Neuron (in vitro differentiated cells): ENCODE measurements around the gene IFRD1.

Source experiments
- H2AFZ ChIP-seq: one replicate; pipeline ENCODE4 v1.6.1; 2013; ENCODE audit warnings: low read depth, mild to moderate bottlenecking, inconsistent platforms, low read length, moderate library complexity
- H3K27me3 ChIP-seq: one replicate; pipeline ENCODE4 v1.6.1; 2013; ENCODE audit warnings: low read length; ENCODE audit not compliant: insufficient read depth
- H3K36me3 ChIP-seq: one replicate; pipeline ENCODE4 v1.6.1; 2013; ENCODE audit warnings: low read length; ENCODE audit not compliant: insufficient read depth
- H3K4me1 ChIP-seq: one replicate; pipeline ENCODE4 v1.6.1; 2013; ENCODE audit warnings: low read length; ENCODE audit not compliant: insufficient read depth
- H3K4me3 ChIP-seq: 2 replicates; pipeline ENCODE4 v1.5.1; 2013; ENCODE audit warnings: mild to moderate bottlenecking, low read length, moderate library complexity
- H3K9me3 ChIP-seq: one replicate; pipeline ENCODE4 v1.6.1; 2013; ENCODE audit warnings: low read length

Gene IFRD1

DNA sequence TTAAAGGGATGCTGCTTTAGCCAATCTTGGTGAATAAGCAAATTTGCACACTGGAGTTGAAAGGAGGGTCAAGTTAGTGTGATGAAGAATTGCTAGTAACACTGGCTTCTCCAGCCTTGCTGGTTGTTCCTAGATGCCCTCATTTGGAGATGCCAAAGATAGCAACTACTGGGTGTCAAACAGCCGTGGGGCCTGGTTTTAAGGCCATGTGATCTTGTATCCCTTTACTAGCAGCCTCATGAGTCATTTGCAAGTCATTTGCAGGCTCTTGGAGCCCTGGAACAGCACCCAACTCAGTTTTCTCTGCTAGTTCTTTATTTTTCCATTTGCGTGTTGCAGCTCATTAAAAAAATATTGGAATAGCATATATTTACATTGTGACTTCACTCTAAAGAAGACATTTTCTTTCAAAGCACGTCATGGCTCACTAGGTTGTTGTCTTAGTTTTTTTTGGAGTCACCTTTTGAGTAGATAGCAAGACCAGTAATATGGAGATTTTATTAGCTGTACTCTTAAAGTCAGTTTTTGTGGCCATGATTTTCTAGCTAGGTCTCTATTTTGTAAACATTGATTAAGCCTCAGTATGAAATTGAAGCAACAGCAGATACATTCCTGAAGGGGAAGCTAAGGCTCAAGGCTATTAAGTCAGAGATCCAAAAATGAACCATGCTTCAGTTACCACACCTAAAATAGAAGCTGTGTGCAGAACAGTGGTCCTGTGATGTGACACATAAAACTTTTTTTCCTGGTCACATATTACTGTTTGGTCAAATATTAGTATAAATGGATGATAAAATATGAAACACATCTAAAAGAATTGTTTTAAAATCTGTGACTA lies 31.8 kb downstream of the IFRD1 start:
- Histone ChIP-seq H3K4me1 (no peaks in the 10 kb centered on the region), H3K4me3 (no peak overlapping the region), H3K36me3 (peaks cover 9% of the 10 kb centered on the region), H2AFZ (no peak overlapping the region), H3K9me3 (no peaks in the 10 kb centered on the region), H3K27me3 (no peaks in the 10 kb centered on the region)

DNA sequence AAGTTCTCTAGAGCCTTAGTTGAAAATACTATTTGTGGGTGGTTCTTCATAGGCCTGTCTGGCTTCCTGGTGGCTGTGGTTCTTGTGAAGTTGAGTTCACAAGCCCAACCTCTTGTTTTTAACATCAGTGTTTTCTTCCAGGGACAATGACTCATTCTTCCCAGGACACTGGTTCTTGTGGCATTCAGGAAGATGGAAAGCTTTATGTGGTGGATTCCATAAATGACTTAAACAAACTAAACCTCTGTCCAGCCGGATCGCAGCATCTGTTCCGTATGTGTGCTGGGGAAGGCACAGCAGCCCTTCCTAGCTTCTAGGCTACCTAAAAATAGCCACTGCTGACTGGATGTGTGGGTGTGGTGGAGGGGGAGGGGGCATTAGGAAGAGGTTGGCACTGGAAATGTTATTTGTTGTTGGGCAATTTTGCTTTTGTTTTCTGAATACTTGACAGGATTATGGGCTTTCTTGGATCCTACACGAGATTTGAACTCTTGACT lies 34.5 kb downstream of the IFRD1 start:
- Histone ChIP-seq H3K36me3 (no peaks in the 10 kb centered on the region), H3K27me3 (no peaks in the 10 kb centered on the region), H3K4me3 (no peak overlapping the region), H3K4me1 (no peaks in the 10 kb centered on the region), H2AFZ (no peak overlapping the region), H3K9me3 (no peaks in the 10 kb centered on the region)

- Histone ChIP-seq H3K27me3 (no peaks in the 10 kb centered on the region), H3K4me1 (no peaks in the 10 kb centered on the region), H2AFZ (no peak overlapping the region), H3K36me3 (no peaks in the 10 kb centered on the region), H3K9me3 (no peaks in the 10 kb centered on the region), H3K4me3 (no peak overlapping the region)
Measured at GRCh38 chr7:112485766-112486165, 35.5 kb downstream of the IFRD1 start.

DNA sequence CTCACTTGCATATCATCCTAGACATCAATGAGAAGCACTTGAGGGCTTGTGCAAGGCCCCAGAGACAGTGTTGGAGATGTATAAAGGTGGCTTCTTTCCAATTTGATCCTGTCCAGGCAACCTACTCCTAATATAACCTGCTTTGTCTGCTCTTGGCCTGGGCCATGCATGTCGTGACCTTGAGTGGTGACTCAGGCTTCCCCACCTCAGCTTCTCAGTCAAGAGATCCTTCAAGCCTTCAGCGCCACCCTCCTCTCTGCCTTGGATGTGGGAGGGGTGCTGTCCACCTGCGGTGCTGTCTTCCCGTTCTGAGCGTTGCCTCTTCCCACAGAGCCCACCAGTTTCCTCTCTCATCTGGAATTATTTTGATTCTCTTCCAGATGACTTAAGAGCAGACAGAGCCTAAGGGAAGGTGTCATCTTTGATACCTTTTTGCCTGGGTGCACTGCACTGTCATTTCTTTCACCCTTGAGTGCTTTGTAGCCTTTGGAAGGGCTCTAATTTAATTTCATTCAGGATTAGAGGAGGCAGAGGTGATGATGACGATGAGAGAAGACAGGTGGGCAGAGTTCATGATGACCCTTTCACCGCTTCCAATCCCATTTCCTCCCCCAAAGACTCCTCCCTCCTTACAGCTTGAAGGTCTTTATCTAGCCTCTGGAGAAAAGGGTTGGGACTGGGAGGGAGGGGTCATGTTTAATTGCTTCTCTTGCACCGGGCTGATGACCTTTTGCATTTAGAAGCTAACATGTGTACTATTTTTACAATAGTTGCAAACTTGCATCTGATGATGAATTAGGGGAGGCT lies 37.4 kb downstream of the IFRD1 start:
- no peak overlapping the region for H2AFZ ChIP-seq
- no peaks in the 10 kb centered on the region for H3K4me1 ChIP-seq
- H3K36me3 ChIP-seq: no peaks in the 10 kb centered on the region
- H3K27me3 ChIP-seq: no peaks in the 10 kb centered on the region
- H3K4me3 ChIP-seq: no peak overlapping the region
- no peaks in the 10 kb centered on the region for H3K9me3 ChIP-seq

DNA sequence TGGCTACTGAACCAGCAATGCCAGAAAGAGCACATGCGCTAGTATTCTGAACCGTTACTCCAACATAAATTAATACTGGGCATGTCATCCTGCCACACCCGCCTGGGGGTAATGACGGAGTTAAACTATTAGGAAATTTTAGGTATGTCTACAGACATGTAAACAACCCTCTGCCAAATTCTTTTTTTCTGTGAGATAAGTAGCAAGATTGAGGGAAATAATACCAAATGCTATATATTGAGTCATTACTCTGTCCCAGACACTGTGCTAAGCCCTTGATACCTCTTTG lies 37.9 kb downstream of the IFRD1 start:
- Histone ChIP-seq H3K27me3 (no peaks in the 10 kb centered on the region), H3K4me1 (no peaks in the 10 kb centered on the region), H3K9me3 (no peaks in the 10 kb centered on the region), H2AFZ (no peak overlapping the region), H3K36me3 (no peaks in the 10 kb centered on the region), H3K4me3 (no peak overlapping the region)

DNA sequence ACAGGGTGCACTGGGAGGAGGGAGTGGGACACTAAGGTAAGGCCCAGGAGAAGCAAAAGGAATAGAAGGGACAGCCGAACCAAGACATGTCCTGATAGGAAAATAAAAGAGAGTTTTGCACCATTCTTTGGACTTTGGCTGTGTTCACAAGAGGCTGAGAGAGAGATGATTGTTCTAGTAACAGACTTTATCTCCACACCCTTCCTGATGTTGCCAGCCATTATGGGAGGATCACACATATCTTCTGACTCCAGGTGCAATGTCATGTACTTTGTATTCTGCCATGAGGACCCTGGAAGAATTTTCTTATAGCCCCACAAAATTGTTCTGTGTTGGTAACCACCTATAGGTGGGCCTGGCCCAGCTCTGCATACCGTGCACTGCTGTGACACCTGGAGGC lies 41.9 kb downstream of the IFRD1 start:
- Histone ChIP-seq H3K9me3 (no peaks in the 10 kb centered on the region), H3K4me3 (no peak overlapping the region), H3K27me3 (no peaks in the 10 kb centered on the region)

GRCh38 chr7:112494656-112495055 lies 44.4 kb downstream of the IFRD1 start:
- no peak overlapping the region for H3K4me3 ChIP-seq
- H3K9me3 ChIP-seq: no peaks in the 10 kb centered on the region
- H3K27me3 ChIP-seq: no peaks in the 10 kb centered on the region
- no peaks in the 10 kb centered on the region for H3K36me3 ChIP-seq
- H2AFZ ChIP-seq: no peak overlapping the region
- H3K4me1 ChIP-seq: no peaks in the 10 kb centered on the region

More for the DNA sequence above, 41.9 kb downstream of the IFRD1 start:
- no peaks in the 10 kb centered on the region for H3K36me3 ChIP-seq
- H3K4me1 ChIP-seq: no peaks in the 10 kb centered on the region
- no peak overlapping the region for H2AFZ ChIP-seq

- Histone ChIP-seq H3K9me3 (no peaks in the 10 kb centered on the region), H3K4me3 (no peak overlapping the region), H3K4me1 (no peaks in the 10 kb centered on the region), H2AFZ (no peak overlapping the region), H3K36me3 (no peaks in the 10 kb centered on the region), H3K27me3 (no peaks in the 10 kb centered on the region)
Measured at GRCh38 chr7:112495156-112495788, 45.0 kb downstream of the IFRD1 start.

DNA sequence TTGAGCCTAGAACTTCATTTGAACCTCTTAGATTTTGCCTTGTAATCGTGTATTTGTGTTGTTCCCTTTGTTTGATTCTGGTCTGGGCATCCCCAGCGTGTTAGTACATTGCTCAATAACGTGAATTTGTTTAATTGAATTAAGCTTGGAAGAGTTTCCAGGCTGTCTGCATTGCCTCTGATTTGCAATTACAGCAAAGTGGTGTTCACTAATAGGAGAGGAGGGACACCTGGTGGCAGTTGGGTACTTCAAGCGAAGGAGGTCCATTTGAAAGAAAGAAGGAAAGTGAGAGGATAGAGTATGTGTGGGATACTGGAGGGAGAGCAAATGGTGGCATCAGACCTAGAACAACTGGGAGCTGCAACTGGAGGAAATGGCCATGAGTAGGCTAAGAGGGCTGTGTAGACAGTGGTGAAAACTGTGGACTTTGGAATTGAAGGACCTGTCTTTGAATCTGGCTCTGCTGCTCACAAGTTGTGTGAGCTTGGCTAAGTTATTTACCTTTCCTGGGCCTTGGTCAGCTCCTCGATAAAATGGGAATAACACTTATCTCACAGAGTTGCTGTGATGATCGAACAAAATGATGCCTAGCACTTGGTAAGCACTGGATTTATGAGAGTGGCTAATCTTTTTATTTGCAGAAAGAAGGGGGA lies 45.7 kb downstream of the IFRD1 start:
- no peaks in the 10 kb centered on the region for H3K4me1 ChIP-seq
- H3K4me3 ChIP-seq: no peak overlapping the region
- H3K27me3 ChIP-seq: no peaks in the 10 kb centered on the region
- no peak overlapping the region for H2AFZ ChIP-seq
- no peaks in the 10 kb centered on the region for H3K36me3 ChIP-seq
- no peaks in the 10 kb centered on the region for H3K9me3 ChIP-seq

DNA sequence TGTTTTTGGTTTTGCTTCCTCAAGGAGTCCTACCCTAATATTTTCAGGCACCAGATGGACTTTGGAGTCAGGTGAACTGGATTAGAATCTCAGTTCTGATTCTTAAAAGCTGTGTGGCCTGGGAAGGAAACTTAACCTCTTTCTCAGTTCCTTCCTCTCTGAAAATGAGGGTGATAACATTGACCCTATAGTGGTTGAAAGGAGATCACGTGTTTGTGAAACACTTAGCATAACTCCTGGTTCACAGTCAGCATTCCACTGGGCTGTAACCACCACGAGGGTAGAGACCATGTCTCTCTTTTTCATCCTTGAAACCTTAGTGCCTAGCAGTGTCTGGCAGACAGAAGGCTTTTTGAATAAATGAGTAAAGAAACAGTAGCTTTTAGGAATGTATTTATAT lies 47.2 kb downstream of the IFRD1 start:
- H2AFZ ChIP-seq: no peak overlapping the region
- H3K27me3 ChIP-seq: no peaks in the 10 kb centered on the region
- no peaks in the 10 kb centered on the region for H3K36me3 ChIP-seq
- H3K9me3 ChIP-seq: no peaks in the 10 kb centered on the region
- H3K4me3 ChIP-seq: no peak overlapping the region
- H3K4me1 ChIP-seq: peaks cover 9% of the 10 kb centered on the region

- Histone ChIP-seq H3K9me3 (no peaks in the 10 kb centered on the region), H3K27me3 (no peaks in the 10 kb centered on the region), H3K4me1 (peaks cover 9% of the 10 kb centered on the region), H2AFZ (no peak overlapping the region), H3K4me3 (no peak overlapping the region), H3K36me3 (no peaks in the 10 kb centered on the region)
Measured at GRCh38 chr7:112500619-112501018, 50.4 kb downstream of the IFRD1 start.

- H3K4me3 ChIP-seq: no peak overlapping the region
- no peaks in the 10 kb centered on the region for H3K36me3 ChIP-seq
- H3K9me3 ChIP-seq: no peaks in the 10 kb centered on the region
- no peaks in the 10 kb centered on the region for H3K27me3 ChIP-seq
- H2AFZ ChIP-seq: no peak overlapping the region
- peaks cover 9% of the 10 kb centered on the region for H3K4me1 ChIP-seq
Measured at GRCh38 chr7:112501801-112502503, 51.7 kb downstream of the IFRD1 start.
